HG03060 (cell line): ENCODE measurements around the gene MARCHF10.
"Not testable (repeated sequence)": the region's sequence is repeated elsewhere in the genome, so short reads cannot be mapped to it uniquely, and the experiment has no call there.

ENCODE experiments used
- ATAC-seq: cut with Tn5 transposase; IDR thresholded peaks from one replicate; pipeline ENCODE4 v1.9.1; 2021; ENCODE audit warnings: low read depth, moderate number of reproducible peaks; ENCODE audit not compliant: unreplicated experiment

The MARCHF10 gene

DNA sequence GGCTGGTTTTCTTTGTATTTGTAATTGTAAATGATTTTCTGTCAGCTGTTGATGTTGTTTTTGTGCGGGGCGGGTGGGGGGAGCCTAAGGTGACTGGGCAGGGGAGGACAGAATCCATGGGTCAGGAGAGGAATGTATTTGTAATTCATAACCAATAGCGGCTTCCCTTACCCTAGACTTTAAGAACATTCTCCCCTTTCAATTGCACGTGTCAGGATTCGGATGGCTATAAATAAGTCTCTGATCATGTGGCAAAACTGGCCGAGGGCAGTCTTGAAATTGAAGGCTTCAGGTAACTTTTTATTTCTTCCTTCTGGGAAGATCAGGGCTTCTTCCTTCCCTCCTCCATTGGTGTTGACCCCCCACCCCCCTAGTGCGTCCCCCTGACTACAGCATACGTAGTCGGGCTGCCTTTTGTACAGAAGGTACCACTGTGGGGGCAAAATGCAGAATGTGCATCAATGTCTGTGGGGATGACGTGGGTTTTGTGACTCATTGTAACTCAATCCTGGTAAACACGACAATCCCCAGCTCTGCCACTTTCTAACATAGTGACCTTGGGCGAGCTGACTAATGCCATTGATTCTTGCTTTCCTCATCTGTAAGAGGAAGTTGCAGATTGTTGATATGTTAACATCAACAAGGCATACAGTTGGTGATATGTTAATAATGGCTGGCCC lies 16.2 kb downstream of the MARCHF10 start:
- no peak for ATAC-seq

DNA sequence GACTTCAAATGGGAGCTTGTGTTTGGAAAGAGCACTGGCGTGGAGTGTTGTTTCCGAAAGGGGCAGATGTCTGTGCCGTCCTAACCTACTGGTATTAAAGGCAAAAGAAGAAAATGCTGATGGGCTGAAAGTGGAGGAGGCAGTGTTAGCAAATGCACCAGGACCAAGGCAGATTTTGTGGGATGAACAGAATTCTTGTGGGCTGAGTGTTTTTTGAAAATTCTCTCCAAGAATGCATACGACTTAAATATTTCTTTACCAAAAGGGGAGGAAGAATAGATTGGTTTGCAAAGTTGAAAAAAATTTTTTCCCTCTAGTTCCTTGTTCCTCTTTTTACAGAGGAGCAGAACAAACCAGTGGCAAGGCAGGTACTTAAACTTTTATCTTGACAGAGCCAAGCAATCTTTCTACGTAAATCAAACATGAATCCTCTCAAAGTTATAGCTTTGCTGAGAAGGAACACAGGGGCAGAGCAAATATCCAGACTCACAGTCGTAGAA lies 16.8 kb downstream of the MARCHF10 start:
- no peak for ATAC-seq

DNA sequence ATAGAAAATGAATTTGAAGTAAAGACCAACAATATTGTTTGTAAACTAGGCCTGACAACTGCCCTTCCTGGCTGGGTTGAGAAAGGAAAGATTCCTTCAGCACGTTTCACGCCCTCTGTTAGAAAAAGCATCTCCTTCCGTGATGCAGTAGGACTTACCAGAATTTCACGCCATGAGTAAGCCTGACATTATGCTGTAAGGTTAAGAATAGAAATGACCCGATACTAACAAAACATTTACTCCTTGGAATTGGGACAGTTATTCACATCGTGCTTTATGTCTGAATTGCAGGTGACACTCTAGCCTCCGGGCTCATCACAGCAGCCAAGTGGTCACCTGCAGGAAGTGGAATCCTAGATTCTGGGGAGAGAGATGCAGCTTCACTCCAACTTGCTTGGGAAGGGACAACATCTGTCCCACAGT lies 17.5 kb downstream of the MARCHF10 start:
- ATAC-seq: no peak

DNA sequence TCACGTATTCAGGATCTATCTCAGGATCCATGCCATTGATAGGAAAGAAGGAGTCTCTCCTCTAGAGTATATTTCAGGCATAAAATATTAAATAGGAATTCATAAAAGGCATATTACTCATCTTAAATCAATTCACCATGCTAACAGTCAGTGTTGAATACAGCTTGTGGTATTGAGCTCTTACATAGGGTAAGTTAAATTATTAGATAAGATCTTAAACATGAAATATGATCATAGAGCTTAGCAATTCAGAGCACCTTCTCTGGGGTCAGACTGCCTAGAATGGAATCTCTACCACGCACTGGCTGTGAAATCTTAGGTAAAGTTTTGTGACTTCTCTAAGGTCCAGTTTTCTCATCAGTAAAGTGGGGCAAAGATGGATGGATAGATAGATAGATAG lies 20.7 kb downstream of the MARCHF10 start:
- ATAC-seq: no peak

DNA sequence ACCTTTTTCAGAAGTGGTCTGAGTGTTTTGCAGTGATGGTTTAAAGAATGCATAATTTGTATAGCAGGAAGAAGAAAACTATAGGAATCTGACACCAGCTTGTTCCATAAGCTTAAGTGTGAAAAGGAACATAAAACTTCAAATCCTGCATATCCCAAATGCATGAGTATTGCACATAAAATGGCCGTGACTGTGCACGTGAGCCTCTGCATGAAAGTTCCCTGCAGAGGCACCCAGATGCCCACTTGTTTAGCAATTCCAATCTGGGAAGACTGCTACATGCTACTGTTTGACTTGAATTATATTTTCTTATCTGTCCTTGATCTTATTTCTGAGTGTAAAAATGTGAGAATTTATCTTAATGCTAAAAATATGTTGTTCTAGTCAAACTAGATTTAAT lies 21.5 kb downstream of the MARCHF10 start:
- ATAC-seq: no peak

DNA sequence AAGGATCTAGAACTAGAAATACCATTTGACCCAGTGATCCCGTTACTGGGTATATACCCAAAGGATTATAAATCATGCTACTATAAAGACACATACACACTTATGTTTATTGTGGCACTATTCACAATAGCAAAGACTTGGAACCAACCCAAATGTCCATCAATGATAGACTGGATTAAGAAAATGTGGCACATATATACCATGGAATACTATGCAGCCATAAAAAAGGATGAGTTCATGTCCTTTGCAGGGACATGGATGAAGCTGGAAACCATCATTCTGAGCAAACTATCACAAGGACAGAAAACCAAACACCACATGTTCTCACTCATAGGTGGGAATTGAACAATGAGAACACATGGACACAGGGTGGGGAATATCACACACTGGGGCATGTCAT lies 22.1 kb downstream of the MARCHF10 start:
- not testable (repeated sequence) for ATAC-seq

DNA sequence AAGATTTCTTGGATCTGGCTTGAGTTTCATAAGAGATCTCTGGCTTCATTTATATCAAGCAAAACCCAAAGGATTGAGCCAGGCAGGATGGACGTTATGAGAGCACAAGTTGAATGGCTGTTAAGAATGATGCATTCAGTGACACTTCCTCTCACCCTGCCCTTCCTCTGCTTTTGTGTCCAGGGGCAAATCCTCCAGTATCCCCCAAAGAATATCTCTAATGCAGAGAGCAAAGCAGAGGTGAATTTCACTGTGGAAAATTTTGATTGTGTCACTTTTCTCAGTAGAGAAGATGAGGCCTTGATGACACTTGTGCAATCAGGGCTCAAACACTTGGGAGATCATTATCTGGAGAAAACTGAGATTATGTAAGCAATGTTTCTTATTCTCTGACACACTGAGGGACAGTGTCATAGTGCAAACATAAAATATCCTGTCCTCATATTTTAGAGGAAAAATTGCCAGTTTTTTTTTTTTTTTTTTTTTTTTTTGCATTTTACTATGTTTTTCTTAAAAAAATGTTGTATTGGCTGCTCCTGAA lies 25.3 kb downstream of the MARCHF10 start:
- no peak for ATAC-seq

DNA sequence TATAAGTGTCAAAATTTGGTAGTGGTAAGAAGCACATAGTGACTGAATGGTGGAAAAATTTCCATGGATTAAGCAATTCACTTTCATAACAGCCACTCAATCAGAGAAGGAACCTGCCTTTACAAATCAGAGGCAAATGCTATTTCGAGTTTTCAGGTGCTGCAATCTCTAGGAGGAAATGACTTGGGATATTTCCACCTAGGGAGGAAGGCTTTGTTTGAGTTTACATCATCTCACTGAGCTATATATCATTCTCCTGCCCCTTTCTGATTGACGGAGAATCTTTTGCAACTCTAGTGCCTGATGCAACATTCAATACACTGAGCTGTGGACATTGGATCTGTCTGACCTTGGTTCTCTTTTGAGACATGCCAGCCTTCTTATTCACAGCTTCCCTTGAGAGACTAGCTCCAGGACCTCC lies 26.3 kb downstream of the MARCHF10 start:
- no peak for ATAC-seq

DNA sequence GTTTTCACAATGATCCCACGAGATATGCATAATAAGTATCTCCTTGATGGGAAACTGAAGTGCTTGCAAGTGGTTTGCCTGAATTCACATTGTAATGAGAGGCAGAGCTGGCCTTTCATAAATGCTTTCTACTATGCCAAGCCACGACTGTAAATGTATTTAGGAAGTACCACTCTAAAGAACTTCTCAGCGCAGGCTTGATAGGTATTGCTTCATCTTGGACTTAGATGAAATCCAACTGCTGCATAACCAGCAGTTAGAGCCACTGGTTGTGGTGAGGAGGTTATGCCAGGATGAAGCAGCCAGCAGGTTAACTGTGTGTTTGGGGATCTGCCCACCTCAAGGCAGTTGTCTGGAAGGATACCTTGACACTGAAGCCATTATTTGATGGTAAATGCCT lies 26.8 kb downstream of the MARCHF10 start:
- no peak for ATAC-seq

DNA sequence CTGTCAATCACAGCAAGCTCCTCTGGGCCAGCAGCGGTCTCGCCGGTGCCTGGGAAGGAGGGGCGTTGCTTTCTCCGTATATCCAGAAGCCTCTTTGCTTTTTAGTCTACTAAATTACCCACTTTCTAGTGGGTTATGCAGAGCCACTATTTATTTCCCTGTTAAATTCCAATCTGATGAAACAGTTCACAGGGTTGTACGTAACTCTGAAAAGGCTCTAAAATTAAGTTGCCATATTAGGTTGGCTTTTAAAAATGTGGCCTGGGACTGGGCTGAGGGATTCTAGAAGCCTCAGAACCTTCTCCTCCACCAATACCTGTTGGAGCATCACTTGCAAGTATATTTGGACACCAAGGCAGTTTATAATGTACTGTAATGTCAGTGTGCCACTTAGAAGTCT lies 27.2 kb downstream of the MARCHF10 start:
- no peak for ATAC-seq

DNA sequence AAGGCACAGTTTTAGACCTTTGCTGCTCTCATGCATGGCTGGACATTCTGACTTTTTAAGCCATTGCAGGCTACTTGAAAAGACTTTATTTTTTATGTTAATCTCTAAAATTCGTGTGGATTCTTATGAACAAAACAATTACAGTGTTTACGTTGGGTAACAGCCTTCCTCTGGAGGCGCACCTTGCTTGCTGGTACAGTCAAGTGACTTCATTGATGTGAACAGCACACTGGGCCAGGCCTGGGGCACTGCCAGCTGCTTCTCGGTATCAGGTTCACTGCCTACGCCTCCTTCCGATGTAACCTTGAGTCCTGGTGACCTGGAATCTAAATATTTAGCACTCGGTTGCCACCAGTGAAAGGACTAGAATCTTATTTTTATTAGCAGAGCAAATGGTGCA lies 27.8 kb downstream of the MARCHF10 start:
- no peak for ATAC-seq

DNA sequence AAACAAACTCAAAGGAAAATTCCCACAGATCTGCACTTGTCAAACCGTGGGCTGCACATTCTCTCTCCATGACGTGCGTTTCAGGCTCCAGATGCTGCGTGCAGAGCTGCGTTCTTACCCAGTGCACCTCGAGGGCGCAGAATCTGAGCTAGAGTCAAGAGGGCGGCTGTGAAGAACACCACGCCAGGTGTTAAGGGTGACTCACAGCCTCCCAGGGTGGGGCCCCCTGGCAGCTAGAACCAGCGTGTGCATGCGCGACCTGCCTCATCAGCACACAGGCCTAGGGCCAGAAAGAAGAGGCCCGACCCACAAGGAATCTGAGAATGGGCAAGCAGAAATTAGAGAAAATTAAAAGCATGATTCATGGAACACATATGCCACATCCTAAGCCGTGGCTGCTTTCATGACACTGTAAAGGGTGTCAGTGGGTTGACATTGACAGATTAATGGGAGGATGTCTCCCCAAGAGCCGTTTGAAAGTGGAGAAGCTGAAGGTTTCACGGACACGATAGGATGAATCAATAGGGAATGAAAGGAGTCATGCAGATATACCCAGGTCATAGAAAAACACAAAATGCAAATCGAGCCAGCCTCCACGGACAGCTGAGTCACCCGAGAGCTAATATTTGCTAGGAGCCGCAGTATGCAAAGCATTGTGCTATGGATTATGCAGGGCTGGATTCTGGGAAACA lies 29.0 kb downstream of the MARCHF10 start:
- ATAC-seq: no peak

DNA sequence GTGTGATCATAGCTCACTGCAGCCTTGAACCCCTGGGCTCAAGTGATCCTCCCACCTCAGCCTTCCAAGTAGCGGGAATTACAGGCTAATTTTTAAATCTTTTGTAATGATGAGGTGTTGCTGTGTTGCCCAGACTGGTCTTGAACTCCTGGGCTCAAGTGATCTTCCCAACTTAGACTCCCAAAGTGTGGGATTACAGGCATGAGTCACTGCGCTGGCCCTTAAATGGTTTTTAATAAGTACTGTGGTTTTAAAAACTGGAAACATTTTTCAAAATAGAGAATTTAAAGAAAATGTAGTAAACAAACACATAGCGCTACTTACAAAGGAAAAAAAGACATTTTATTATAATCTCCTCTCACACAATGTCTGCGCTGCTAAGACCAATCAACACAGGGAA lies 32.2 kb downstream of the MARCHF10 start:
- no peak for ATAC-seq

DNA sequence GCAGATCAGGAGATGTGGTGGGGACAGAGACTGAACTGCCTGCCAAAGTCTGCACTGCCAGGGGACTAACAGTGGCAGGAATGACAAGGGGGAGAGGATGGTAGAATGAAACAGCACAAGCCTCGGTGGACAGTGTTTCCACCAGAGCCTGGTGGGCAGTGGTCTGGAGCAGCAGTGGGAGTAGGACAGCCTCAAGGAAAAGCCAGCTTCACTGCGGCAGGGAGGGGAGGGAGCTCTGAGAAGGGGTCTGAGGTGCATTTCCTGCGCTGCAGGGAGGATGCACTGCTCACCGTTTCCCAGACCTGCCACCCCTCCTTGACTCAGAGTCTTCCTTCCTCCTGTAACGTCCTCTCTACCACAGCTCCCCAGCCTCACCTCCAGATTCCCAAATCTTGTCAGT lies 33.8 kb downstream of the MARCHF10 start:
- ATAC-seq: no peak

DNA sequence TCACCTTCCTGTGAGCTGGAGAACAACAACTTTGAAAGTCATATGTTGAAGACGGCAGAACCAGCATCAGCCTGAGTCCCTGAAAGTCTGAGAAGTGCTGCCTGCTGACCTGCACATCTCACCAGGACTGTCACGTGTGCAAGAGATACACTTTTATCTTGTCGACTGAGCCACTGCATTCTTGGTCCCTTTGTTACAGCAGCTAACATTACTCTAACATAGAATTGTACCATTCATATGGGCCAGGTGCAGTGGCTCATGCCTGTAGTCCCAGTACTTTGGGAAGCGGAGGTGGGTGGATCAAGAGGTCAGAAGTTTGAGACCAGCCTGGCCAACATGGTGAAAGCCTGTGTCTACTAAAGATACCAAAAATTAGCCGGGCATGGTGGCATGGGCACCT lies 40.1 kb downstream of the MARCHF10 start:
- ATAC-seq: no peak

DNA sequence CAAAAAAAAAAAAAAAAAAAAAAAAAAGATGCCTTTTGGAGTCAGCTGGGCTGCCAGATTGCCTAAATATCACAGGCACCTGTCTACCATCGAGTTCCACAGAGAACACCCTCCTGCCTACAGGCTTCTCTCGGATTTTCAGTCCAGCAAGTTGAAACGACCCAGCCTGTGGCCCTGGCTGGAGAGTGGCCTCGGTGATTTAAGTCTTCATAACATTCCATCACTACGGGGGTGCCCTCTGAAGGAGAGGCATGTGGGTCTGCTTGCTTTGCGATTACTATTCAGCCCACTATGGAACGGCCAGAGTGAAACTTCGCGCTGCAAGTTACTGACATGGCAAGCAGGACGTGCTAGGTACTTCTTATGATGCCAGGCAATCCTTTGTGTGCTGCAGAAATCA lies 42.8 kb downstream of the MARCHF10 start:
- no peak for ATAC-seq

DNA sequence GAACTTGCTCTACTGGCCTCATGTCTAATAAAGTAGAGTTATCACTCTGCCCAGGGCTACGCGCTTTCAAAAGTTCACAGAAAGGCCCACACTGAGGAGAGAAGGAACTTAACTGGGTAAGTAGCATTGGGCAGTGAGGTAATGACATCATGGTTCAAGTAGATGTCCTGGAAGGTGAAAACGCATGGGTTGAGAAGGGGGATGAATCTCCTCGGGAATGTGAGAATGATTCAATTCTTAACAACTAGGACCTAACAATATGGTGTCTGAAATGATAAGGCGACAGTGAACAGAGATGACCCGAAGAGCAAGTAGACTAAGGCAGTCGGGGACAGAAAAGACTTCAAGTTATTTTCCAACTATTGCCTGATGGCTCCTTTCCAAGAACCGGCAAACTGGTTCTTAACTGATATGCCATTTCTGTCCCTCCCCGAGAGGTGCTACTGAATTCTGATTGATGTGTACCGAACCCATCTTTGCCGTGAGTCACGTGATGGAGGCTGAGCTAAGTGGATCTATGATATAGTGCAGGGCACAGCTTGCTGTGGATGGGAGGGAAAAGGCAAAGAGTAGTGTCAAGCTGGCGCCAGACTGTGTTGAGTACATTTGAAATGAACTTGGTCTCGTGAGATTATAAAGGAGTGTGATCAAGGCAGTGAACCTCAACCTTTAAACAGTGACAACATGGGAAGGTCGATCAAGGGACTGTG lies 44.1 kb downstream of the MARCHF10 start:
- ATAC-seq: no peak

DNA sequence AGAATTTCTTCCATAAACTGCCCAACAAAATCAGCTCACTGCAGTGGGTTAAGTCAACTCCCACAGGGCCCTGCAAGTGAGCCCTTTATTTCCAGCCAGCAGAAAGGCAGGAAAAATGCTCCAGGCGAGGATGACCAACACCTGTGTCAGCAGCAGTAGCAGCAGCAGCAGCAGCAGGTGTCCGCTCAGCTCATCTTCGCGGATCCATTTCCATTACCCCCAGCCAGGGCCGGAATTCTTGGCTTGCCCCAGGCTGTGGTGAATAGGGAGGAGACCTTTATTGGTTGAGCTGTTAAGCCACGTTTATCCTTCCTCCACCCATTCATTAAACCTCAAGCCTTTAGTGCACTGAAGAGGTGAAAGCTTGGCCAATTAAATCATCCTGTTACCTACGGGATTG lies 46.2 kb downstream of the MARCHF10 start:
- no peak for ATAC-seq

DNA sequence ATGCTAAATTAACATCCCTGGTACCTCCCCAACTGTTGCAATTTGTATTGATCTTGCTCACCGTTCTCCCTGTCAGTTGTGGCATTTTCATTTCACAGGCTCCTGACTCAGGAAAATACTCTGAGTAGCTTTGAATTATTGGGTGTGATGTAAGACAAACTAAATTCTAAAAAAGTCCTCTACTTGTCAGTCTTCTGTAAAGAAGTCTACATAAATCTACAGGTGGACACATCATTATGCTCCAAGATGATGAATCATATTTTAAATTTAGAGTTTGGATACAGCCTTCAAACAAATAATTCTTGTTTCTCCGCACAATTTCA lies 47.2 kb downstream of the MARCHF10 start:
- no peak for ATAC-seq

DNA sequence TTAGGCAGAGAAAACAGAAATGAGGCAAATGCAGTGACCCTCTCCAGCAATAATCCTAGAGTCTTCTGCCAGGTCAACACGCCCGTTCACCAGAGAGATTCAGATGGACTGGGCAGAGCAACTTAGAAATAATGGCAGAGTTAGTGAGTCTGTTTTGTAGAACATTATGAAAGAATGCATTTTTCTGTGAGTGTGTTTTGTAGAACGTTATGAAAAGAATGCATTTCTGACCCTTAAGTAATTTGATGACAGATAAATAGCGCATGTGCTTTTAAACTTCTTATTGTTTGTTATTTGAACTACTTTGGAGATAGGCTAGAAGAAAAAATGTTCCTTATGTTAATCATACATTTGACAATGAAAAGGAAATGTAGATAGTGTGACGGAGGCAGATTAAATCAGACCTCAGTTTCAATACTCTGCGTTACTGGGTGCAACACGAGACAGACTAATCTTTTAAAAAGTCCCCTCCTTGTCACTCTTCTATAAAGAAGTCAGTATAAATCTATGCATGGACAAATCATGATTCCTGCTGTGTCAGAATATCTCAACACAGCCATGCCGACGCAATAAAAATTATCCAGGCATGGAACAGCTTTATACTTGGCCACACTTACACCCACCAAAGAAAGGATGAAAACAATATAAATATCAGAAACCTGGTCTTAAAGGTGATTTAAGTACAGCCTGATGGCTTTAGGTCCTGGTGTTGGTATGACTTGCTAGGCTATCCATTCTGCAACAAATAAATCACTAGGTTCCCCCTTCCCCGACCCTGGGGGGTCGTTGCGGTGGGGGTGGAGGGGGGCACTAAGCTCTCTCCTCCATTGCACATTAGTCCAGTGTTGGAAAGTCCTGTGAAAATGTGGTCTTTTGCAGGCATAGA lies 47.8 kb downstream of the MARCHF10 start:
- no peak for ATAC-seq
